Measurements from ENCODE around the gene NTNG1. TPM values are rescaled to one million over a fixed set of nuclear protein-coding genes. Genes with fewer than 3 reads are reported as not detected.

The NTNG1 gene
- total and polyA plus RNA-seq, 12 donors, result 0.13 to 4.6 (median 2.8) TPM; not detected in 2

- Histone ChIP-seq H3K4me1 (replicated peaks in 1 of 2) (no peaks in the 10 kb centered on the region), H3K36me3 (replicated peaks in 1 of 2) (no peaks in the 10 kb centered on the region), H3K27me3 (no peaks in the 10 kb centered on the region), H3K9me3 (replicated peaks in 1 of 3) (no peaks in the 10 kb centered on the region), H3K4me3 (no peak overlapping the region), H3K27ac (no peak overlapping the region)
- 39 to 54% (median 44%) methylated on average over 1 of the region's 1 CpG for WGBS, 4 donors
- DNase-seq, result no peak
- intact Hi-C loops (cut with DNase I), result no loop called here
- TF ChIP-seq CTCF (IDR thresholded peaks at IDR 0.05) (no peak), POLR2A (IDR thresholded peaks at IDR 0.05) (no peak)
Observed at GRCh38 chr1:107432108-107432507, 291.3 kb downstream of the NTNG1 start.

DNA sequence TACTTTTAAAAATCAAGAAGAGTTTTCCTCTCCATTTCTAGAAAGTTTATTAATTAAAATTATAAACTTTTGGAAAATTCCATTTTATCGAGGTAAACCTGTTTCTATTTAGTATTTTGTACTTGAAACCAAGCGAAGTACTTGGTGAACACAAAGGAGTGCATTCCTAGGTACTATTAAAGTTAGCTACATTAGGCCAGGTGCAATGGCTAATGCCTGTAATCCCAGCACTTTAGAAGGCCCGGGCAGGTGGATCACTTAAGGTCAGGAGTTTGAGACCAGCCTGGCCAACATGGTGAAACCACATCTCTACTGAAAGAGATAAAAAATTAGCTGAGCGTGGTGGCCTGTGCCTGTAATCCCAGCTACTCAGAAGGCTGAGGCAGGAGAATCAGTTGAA, 292.2 kb downstream of the NTNG1 start:
- Histone ChIP-seq H3K36me3 (replicated peaks in 1 of 2) (no peaks in the 10 kb centered on the region), H3K9me3 (replicated peaks in 1 of 3) (no peaks in the 10 kb centered on the region), H3K27ac (no peak overlapping the region), H3K4me3 (no peak overlapping the region), H3K27me3 (no peaks in the 10 kb centered on the region), H3K4me1 (replicated peaks in 1 of 2) (no peaks in the 10 kb centered on the region)
- 84 to 93% (median 91%) methylated on average over 4 of the region's 4 CpGs for WGBS, 4 donors
- no peak for TF ChIP-seq POLR2A (IDR thresholded peaks at IDR 0.05)
- no peak for TF ChIP-seq CTCF (IDR thresholded peaks at IDR 0.05)
- no peak for DNase-seq
- intact Hi-C loops (cut with DNase I), result no loop called here

GRCh38 chr1:107433635-107434360, 293.0 kb downstream of the NTNG1 start:
- DNase-seq, result no peak
- Histone ChIP-seq H3K36me3 (replicated peaks in 1 of 2) (no peaks in the 10 kb centered on the region), H3K4me3 (no peak overlapping the region), H3K27ac (no peak overlapping the region), H3K4me1 (replicated peaks in 1 of 2) (no peaks in the 10 kb centered on the region), H3K9me3 (replicated peaks in 1 of 3) (no peaks in the 10 kb centered on the region), H3K27me3 (no peaks in the 10 kb centered on the region)
- intact Hi-C loops (cut with DNase I), result no loop called here
- WGBS, 4 donors, result 47 to 57% (median 50%) methylated on average over 4 of the region's 4 CpGs
- TF ChIP-seq POLR2A (IDR thresholded peaks at IDR 0.05) (no peak), CTCF (IDR thresholded peaks at IDR 0.05) (no peak)

- Histone ChIP-seq H3K4me1 (replicated peaks in 1 of 2) (no peaks in the 10 kb centered on the region), H3K27me3 (no peaks in the 10 kb centered on the region), H3K4me3 (no peak overlapping the region), H3K27ac (no peak overlapping the region), H3K36me3 (replicated peaks in 1 of 2) (no peaks in the 10 kb centered on the region), H3K9me3 (replicated peaks in 1 of 3) (no peaks in the 10 kb centered on the region)
- intact Hi-C loops (cut with DNase I), result no loop called here
- TF ChIP-seq POLR2A (IDR thresholded peaks at IDR 0.05) (no peak), CTCF (IDR thresholded peaks at IDR 0.05) (no peak)
- DNase-seq, result no peak
Observed at GRCh38 chr1:107434361-107434693, 293.5 kb downstream of the NTNG1 start.
